ENCODE measurements around the gene CCDC190. TPM values are rescaled to one million over a fixed set of nuclear protein-coding genes. Genes with fewer than 3 reads are reported as not detected.

The CCDC190 gene
- total and polyA plus RNA-seq, 4 donors = 2.4 to 4.7 (median 2.8) TPM

DNA sequence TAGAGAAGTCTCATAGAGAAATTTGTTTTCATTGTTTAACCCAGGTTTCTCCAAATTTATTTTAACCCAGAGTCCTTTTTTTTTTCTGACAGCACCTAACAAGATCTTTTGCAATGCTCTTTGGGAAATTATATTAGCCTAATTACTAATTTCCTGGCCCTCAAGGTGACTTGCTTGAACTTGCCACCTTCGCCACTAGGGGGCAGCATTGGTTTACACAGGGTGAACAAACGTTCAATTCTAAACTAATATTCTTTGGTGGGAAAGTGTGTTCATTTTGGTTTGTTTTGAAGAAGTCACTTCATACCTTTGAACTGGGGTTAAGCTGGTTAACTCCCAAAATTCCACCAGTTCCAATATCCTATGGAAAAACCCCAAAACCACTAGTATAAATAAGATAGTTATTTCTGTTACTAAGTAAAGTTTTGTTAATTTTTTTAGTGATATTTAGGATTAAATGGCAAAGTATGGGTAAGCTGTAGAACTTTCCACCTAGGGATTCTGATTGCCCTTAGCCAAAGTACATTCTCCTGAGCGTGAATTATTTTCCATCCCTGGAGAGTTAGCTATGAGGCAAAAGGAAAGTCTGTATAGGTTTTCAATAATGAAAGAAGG, 13.0 kb downstream of the CCDC190 start:
- Histone ChIP-seq H3K9me3 (ENCODE audit: control insufficient read depth in 4 of 4, insufficient read depth in 3 of 4, low read length in 3 of 4) (no peaks in the 10 kb centered on the region), H3K9ac (ENCODE audit: insufficient read depth in 1 of 2, low read length in 2 of 2) (no peak overlapping the region), H3K27me3 (ENCODE audit: control insufficient read depth in 3 of 3, insufficient read depth in 3 of 3, low read length in 2 of 3) (no peaks in the 10 kb centered on the region), H3K36me3 (ENCODE audit: control insufficient read depth in 4 of 4, insufficient read depth in 4 of 4, low read length in 4 of 4) (no peaks in the 10 kb centered on the region), H3K4me3 (no peak overlapping the region), H3K4me1 (ENCODE audit: control insufficient read depth in 5 of 5, insufficient read depth in 5 of 5, low read length in 5 of 5) (no peaks in the 10 kb centered on the region), H3K27ac (ENCODE audit: low read depth in 1 of 2, low read length in 1 of 2) (no peak overlapping the region)
- TF ChIP-seq, protein P1, sequence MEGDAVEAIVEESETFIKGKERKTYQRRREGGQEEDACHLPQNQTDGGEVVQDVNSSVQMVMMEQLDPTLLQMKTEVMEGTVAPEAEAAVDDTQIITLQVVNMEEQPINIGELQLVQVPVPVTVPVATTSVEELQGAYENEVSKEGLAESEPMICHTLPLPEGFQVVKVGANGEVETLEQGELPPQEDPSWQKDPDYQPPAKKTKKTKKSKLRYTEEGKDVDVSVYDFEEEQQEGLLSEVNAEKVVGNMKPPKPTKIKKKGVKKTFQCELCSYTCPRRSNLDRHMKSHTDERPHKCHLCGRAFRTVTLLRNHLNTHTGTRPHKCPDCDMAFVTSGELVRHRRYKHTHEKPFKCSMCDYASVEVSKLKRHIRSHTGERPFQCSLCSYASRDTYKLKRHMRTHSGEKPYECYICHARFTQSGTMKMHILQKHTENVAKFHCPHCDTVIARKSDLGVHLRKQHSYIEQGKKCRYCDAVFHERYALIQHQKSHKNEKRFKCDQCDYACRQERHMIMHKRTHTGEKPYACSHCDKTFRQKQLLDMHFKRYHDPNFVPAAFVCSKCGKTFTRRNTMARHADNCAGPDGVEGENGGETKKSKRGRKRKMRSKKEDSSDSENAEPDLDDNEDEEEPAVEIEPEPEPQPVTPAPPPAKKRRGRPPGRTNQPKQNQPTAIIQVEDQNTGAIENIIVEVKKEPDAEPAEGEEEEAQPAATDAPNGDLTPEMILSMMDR (IDR thresholded peaks at IDR 0.05; ENCODE audit: control extremely low read depth, extremely low read depth) = peak; percentile 58
- ATAC-seq (ENCODE audit: insufficient read depth, low FRiP score) (no peak), DNase-seq (peak; percentile 72 to 76 (median 74))
- WGBS, 2 donors = 12 to 15% methylated on average over 3 of the region's 3 CpGs

DNA sequence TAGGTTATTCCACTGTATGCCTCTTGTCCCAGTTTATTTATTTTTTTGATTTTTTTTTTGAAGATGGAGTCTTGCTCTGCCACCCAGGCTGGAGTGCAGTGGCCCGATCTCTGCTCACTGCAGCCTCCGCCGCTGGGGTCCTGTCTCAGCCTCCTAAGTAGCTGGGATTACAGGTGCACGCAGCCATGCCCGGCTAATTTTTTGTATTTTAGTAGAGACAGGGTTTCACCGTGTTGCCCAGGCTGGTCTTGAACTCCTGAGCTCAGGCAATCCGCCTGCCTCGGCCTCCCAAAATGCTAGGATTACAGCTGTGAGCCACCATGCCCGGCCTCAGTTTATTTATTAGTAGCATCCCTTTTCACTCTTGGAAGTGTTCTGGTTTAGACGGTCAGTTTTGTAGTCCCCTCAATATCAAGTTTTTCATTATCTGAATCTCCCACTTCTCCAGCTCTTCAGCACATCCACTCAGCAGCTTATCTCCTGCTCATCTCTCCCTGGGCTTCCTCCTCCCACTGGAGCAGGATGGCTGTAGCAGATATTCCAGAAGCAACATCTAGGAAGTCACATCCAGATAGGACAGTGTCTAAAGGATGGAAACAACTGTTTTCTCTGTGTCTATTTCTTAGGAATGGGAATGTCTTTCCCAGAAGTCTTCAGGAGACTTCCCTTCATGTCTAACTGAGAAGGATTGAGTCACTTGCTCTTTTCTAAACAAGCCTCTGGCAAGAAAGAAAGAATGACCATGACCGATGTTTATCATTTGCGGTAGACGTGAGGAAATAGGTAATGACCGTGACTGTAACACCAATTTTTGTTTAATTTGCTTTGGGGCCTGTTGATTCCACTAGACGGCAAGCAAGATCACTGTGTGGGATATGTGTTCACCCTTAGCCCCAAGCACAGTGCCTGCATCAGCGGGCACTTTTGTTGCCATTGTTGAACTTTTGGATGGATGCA, 14.4 kb downstream of the CCDC190 start:
- ATAC-seq (ENCODE audit: insufficient read depth, low FRiP score) (no peak), DNase-seq (no peak)
- H3K27me3 ChIP-seq (ENCODE audit: control insufficient read depth in 3 of 3, insufficient read depth in 3 of 3, low read length in 2 of 3) = no peaks in the 10 kb centered on the region
- H3K9ac ChIP-seq (ENCODE audit: insufficient read depth in 1 of 2, low read length in 2 of 2) = no peak overlapping the region
- H3K36me3 ChIP-seq (ENCODE audit: control insufficient read depth in 4 of 4, insufficient read depth in 4 of 4, low read length in 4 of 4) = no peaks in the 10 kb centered on the region
- H3K27ac ChIP-seq (ENCODE audit: low read depth in 1 of 2, low read length in 1 of 2) = no peak overlapping the region
- WGBS, 2 donors = 86 to 93% methylated on average over 16 of the region's 16 CpGs
- H3K9me3 ChIP-seq (ENCODE audit: control insufficient read depth in 4 of 4, insufficient read depth in 3 of 4, low read length in 3 of 4) = no peaks in the 10 kb centered on the region
- no peaks in the 10 kb centered on the region for H3K4me1 ChIP-seq (ENCODE audit: control insufficient read depth in 5 of 5, insufficient read depth in 5 of 5, low read length in 5 of 5)
- H3K4me3 ChIP-seq = no peak overlapping the region
- TF ChIP-seq, protein P1 (IDR thresholded peaks at IDR 0.05; ENCODE audit: control extremely low read depth, extremely low read depth) = no peak

DNA sequence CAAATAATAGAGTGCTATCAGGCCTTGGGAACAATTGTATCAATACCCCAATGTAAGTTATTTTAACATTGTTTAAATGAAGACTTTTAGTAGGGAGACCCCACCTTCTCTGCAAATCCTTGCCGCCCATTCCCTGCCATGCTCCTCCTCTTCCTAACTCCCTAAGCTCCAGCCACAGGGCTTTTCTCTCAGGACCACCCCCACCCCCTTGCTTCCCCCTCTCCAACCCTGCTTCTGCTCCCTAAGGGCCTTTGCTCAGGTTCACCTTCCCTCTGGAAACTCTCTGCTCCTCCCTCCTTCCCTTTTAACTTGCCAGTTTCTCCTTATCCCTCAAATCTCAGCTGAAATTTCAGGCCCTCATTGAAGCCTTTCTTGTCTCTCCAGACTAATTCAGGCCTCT, 16.8 kb downstream of the CCDC190 start:
- no peak for DNase-seq
- Histone ChIP-seq H3K4me3 (no peak overlapping the region), H3K36me3 (ENCODE audit: control insufficient read depth in 4 of 4, insufficient read depth in 4 of 4, low read length in 4 of 4) (no peaks in the 10 kb centered on the region), H3K9me3 (ENCODE audit: control insufficient read depth in 4 of 4, insufficient read depth in 3 of 4, low read length in 3 of 4) (no peaks in the 10 kb centered on the region), H3K9ac (ENCODE audit: insufficient read depth in 1 of 2, low read length in 2 of 2) (no peak overlapping the region), H3K27me3 (ENCODE audit: control insufficient read depth in 3 of 3, insufficient read depth in 3 of 3, low read length in 2 of 3) (no peaks in the 10 kb centered on the region), H3K4me1 (ENCODE audit: control insufficient read depth in 5 of 5, insufficient read depth in 5 of 5, low read length in 5 of 5) (no peaks in the 10 kb centered on the region), H3K27ac (ENCODE audit: low read depth in 1 of 2, low read length in 1 of 2) (no peak overlapping the region)
- WGBS, 2 donors = 77 to 89% methylated on average over 1 of the region's 1 CpG
- TF ChIP-seq, protein P1 (IDR thresholded peaks at IDR 0.05; ENCODE audit: control extremely low read depth, extremely low read depth) = no peak
- ATAC-seq (ENCODE audit: insufficient read depth, low FRiP score) = no peak

Measured in lung (tissue), 12 donors.